GM12878 (cell line): ENCODE results near the gene ERCC4. TPM values are rescaled to one million over a fixed set of nuclear protein-coding genes. Genes with fewer than 3 reads are reported as not detected.

Experiments used
- ATAC-seq: fragments of 200-7000 bp; cut with Tn5 transposase; 3 replicates; pipeline ENCODE4 v1.9.1; 2020; ENCODE audit warnings: mild to moderate bottlenecking, moderate library complexity
- BruUV-seq: library from RNA; stranded (reverse); fragments of 400-500 nt; replicated peaks from 2 replicates; lab custom pipeline; 2021; lab: Mats Ljungman, UMichigan
- CTCF ChIA-PET: fragments of 300-600 bp; sonication (Branson Sonifier 250); formaldehyde crosslinking; extraction: SDS; loops from one replicate; lab custom pipeline; 2021; ENCODE audit warnings: inconsistent platforms; lab: Yijun Ruan, JAX
- POLR2A ChIA-PET: fragments of 350-600 bp; formaldehyde crosslinking; extraction: SDS; loops from one replicate; lab custom pipeline; 2021; ENCODE audit warnings: inconsistent platforms; lab: Charles Lee
- RAD21 ChIA-PET: fragments of 300-600 bp; sonication (Branson Sonifier 250); formaldehyde crosslinking; loops from one replicate; lab custom pipeline; 2023; ENCODE audit warnings: antibody characterized with exemption; ENCODE audit not compliant: unreplicated experiment; lab: Charles Lee
- SMC1A ChIA-PET: fragments of 300-600 bp; sonication (Branson Sonifier 250); formaldehyde crosslinking; loops from one replicate; lab custom pipeline; 2023; ENCODE audit not compliant: unreplicated experiment, uncharacterized antibody; lab: Charles Lee
- DNase-seq: peaks from one replicate; pipeline ENCODE4 v3.0.0-alpha.2; 2011; ENCODE audit warnings: low read depth, low spot score
- FAIRE-seq: peaks from 3 replicates; lab custom pipeline; 2011; peaks lifted over from hg19 to GRCh38; lab: Jason Lieb, UNC
- H2AFZ ChIP-seq: 2 replicates; pipeline ENCODE4 v1.6.0; 2011; ENCODE audit warnings: low read depth, low read length, control low read depth; ENCODE audit not compliant: control insufficient read depth
- H3K27ac ChIP-seq: 2 replicates; pipeline ENCODE4 v1.5.1; 2011; ENCODE audit warnings: control low read depth; ENCODE audit not compliant: control insufficient read depth, insufficient read depth
- H3K27me3 ChIP-seq, 2 experiments: replicated peaks in 1 of 2; 2 replicates each; pipeline versions ENCODE4 v1.6.0 to v1.6.1; 2011; ENCODE audit warnings: low read length in 1 of 2; ENCODE audit not compliant: control insufficient read depth in 2 of 2, insufficient read depth in 2 of 2
- H3K36me3 ChIP-seq, 2 experiments: 2 replicates each; pipeline ENCODE4 v1.5.1; 2011; ENCODE audit warnings: low read length in 1 of 2; ENCODE audit not compliant: control insufficient read depth in 2 of 2, insufficient read depth in 2 of 2
- H3K4me1 ChIP-seq: 2 replicates; pipeline ENCODE4 v1.6.1; 2011; ENCODE audit warnings: mild to moderate bottlenecking, low read length, moderate library complexity, mixed read lengths; ENCODE audit not compliant: control insufficient read depth, insufficient read depth
- H3K4me2 ChIP-seq: 2 replicates; pipeline ENCODE4 v1.6.0; 2011; ENCODE audit warnings: control low read depth; ENCODE audit not compliant: control insufficient read depth, insufficient read depth
- H3K4me3 ChIP-seq: fragments of 200-600 bp; sonication (generic); 2 replicates; pipeline ENCODE4 v1.5.1; 2016
- H3K79me2 ChIP-seq: 2 replicates; pipeline ENCODE4 v1.6.0; 2011; ENCODE audit warnings: low read length; ENCODE audit not compliant: control insufficient read depth, insufficient read depth
- H3K9ac ChIP-seq: 2 replicates; pipeline ENCODE4 v1.8.0; 2011; ENCODE audit warnings: low read length, control low read depth, mixed read lengths; ENCODE audit not compliant: control insufficient read depth, insufficient read depth
- H3K9me3 ChIP-seq: replicated peaks from 3 replicates; pipeline ENCODE4 v1.5.1; 2011; ENCODE audit warnings: mild to moderate bottlenecking, low read length; ENCODE audit not compliant: control insufficient read depth, insufficient read depth
- H4K20me1 ChIP-seq: 2 replicates; pipeline ENCODE4 v1.6.0; 2011; ENCODE audit not compliant: control insufficient read depth, insufficient read depth
- EED ChIP-seq: sonication (generic); IDR thresholded peaks from 2 replicates; pipeline ENCODE4 v1.6.1; 2016; ENCODE audit warnings: antibody characterized with exemption, low read depth
- KLF5 ChIP-seq: fragments of 450-650 bp; IDR thresholded peaks from 2 replicates; pipeline ENCODE4 v1.6.1; 2014; ENCODE audit warnings: mild to moderate bottlenecking; ENCODE audit not compliant: partially characterized antibody
- LARP7 ChIP-seq: fragments of 450-650 bp; IDR thresholded peaks from 2 replicates; pipeline ENCODE4 v1.6.1; 2017; ENCODE audit warnings: mild to moderate bottlenecking
- MTA2 ChIP-seq: fragments of 450-650 bp; IDR thresholded peaks from 2 replicates; pipeline ENCODE4 v1.6.1; 2016; ENCODE audit warnings: low read depth, mild to moderate bottlenecking, moderate library complexity
- TCF7 ChIP-seq: IDR thresholded peaks from 2 replicates; pipeline ENCODE4 v1.6.1; 2014; ENCODE audit warnings: antibody characterized with exemption, borderline replicate concordance
- WGBS: methylation state at CpG from one replicate; pipeline ENCODE4 v1.1.6; 2016; ENCODE audit warnings: low lambda C conversion rate; ENCODE audit not compliant: insufficient replicate concordance, insufficient coverage; ENCODE audit errors: missing lambda C conversion rate; 5-methylcytosine and 5-hydroxymethylcytosine counted together
- in situ Hi-C: fragments of 300-500 bp; cut with MboI; formaldehyde crosslinking; loops from 9 replicates; pipeline ENCODE4 v1.14.3; 2018; ENCODE audit warnings: mixed read lengths
- intact Hi-C: fragments of 100-400 bp; cut with micrococcal nuclease; formaldehyde crosslinking; loops from one replicate; pipeline ENCODE4 v1.14.2; 2022; ENCODE audit not compliant: unreplicated experiment
- polyA plus RNA-seq, 11 experiments: library from polyadenylated mRNA; depleted of rRNA in 4 of 11; unstranded in 6 of 11; stranded (reverse) in 5 of 11; fragments of >200 nt; fragmentation: Nextera tagmentation in 4 of 11; fragmentation: Illumina TruSeq in 1 of 11; extraction: Ambion mirVana in 4 of 11; extraction: Trizol in 1 of 11; gene quantifications; 1 replicate in 1 of 11; 2 replicates in 10 of 11; pipeline versions ENCODE4 v1.2.1 to v1.2.3, GENCODE V29; 2011 to 2016; ENCODE audit warnings: inconsistent platforms in 2 of 11, missing spikeins in 2 of 11, low read depth in 1 of 11
- total RNA-seq, 4 experiments: library from RNA; depleted of rRNA in 3 of 4; stranded (reverse); fragments of >200 nt in 3 of 4; fragmentation: Illumina TruSeq in 1 of 4; extraction: Trizol in 1 of 4; gene quantifications; 2 replicates each; pipeline versions ENCODE4 v1.2.1 to v1.2.3, GENCODE V29; 2013 to 2021
- TF ChIP-seq, protein P1 (sequence below): fragments of 450-650 bp; IDR thresholded peaks from 2 replicates; pipeline ENCODE4 v1.6.1; 2017; ENCODE audit warnings: antibody characterized with exemption, mild to moderate bottlenecking, moderate library complexity

ERCC4 gene
- total and polyA plus RNA-seq, 10 of the 15 experiments (the other 5 are each of a cell fraction or from before 2014, with no cell fraction given) = 4.7 to 24.6 (median 8.9) TPM

GRCh38 chr16:13909872-13910303 is 10.1 kb upstream of the ERCC4 start (continued):
- TF ChIP-seq, protein P1, sequence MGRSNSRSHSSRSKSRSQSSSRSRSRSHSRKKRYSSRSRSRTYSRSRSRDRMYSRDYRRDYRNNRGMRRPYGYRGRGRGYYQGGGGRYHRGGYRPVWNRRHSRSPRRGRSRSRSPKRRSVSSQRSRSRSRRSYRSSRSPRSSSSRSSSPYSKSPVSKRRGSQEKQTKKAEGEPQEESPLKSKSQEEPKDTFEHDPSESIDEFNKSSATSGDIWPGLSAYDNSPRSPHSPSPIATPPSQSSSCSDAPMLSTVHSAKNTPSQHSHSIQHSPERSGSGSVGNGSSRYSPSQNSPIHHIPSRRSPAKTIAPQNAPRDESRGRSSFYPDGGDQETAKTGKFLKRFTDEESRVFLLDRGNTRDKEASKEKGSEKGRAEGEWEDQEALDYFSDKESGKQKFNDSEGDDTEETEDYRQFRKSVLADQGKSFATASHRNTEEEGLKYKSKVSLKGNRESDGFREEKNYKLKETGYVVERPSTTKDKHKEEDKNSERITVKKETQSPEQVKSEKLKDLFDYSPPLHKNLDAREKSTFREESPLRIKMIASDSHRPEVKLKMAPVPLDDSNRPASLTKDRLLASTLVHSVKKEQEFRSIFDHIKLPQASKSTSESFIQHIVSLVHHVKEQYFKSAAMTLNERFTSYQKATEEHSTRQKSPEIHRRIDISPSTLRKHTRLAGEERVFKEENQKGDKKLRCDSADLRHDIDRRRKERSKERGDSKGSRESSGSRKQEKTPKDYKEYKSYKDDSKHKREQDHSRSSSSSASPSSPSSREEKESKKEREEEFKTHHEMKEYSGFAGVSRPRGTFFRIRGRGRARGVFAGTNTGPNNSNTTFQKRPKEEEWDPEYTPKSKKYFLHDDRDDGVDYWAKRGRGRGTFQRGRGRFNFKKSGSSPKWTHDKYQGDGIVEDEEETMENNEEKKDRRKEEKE = no peak
- no peak for TF ChIP-seq KLF5
- TF ChIP-seq EED = no peak

DNA sequence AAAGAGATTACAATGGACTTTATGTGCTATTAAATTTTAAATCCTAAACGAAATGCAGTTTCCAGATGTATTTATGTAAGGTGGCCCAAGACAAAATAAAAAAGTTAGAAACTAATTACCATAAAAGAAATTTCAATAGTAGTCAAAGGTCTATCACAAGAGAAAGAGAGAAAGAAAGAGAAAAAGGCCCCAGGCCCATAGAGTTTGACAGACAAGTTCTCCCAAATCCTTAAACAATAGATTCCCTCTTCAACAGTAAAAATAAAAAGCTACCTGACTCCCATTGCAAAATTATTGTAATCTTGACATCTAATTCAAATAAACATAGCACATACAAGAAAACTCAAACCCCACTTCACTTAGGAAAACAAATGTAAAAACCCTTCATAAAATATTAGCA is 8.6 kb upstream of the ERCC4 start:
- WGBS = 0% methylated on average over 1 of the region's 1 CpG
- CTCF ChIA-PET = interaction anchor here (1.7 kb wide), 1 partner anchor 9 kb away, joined by 7 read pairs; the partner anchor contains the start of gene ERCC4
- no peak for ATAC-seq
- H3K9ac ChIP-seq = no peak overlapping the region
- BruUV-seq = no TSS peak
- H3K36me3 ChIP-seq = no peaks in the 10 kb centered on the region
- in situ Hi-C loops = no loop called here
- H3K9me3 ChIP-seq = peaks cover 2% of the 10 kb centered on the region; the same call in 2 of the 3 replicates
- POLR2A ChIA-PET = no interaction called here
- no peak overlapping the region for H3K27ac ChIP-seq
- no peak for TF ChIP-seq MTA2
- TF ChIP-seq LARP7 = no peak
- no peak for TF ChIP-seq TCF7
- TF ChIP-seq, all 136 proteins: peak for 0
- no peak for FAIRE-seq
- RAD21 ChIA-PET = no interaction called here
- SMC1A ChIA-PET = interaction anchor here (0.9 kb wide), 1 partner anchor 9 kb away, joined by 3 read pairs; no protein-coding TSS in a partner anchor
- Histone ChIP-seq H2AFZ (no peak overlapping the region), H3K27me3 (no peaks in the 10 kb centered on the region; a peak in 1 of 4 replicates), H3K4me2 (no peak overlapping the region), H4K20me1 (no peaks in the 10 kb centered on the region), H3K4me1 (peaks cover 3% of the 10 kb centered on the region; the same call in 1 of the 2 replicates), H3K4me3 (no peak overlapping the region), H3K79me2 (no peaks in the 10 kb centered on the region)
- intact Hi-C loops = no loop called here
- no peak for DNase-seq
